ENCODE measurements around the gene HELB. TPM values are rescaled to one million over a fixed set of nuclear protein-coding genes. Genes with fewer than 3 reads are reported as not detected.

Gene HELB
- 2.9 and 3.6 TPM in 2 replicates for total RNA-seq (2012; rRNA removed)
- 0.49 and 0.72 TPM in 2 replicates for polyA plus RNA-seq (2012; rRNA removed)
- polyA plus RNA-seq (2012; cell fraction: cytosol; rRNA removed): 0.16 and 0.22 TPM in 2 replicates
- polyA plus RNA-seq (2012; cell fraction: nucleus; rRNA removed; ENCODE audit: low replicate concordance): 0.39 and 2.5 TPM in 2 replicates
- Bru-seq, nascent RNA: percentile 59 among the genes with signal in this experiment
- percentile 60 among the genes with signal in this experiment for BruChase-seq, experiment 1, labeled RNA remaining after a 6-hour chase
- BruChase-seq, experiment 2, labeled RNA remaining after a 2-hour chase: percentile 60 among the genes with signal in this experiment
- long read RNA-seq, full-length matches to known transcripts: 2 of 4 reads
- long read RNA-seq, partial matches to known transcripts: 1 of 4 reads
- long read RNA-seq, other reads (novel, unspliced or antisense): 1 of 4 reads

- ChIA-PET POLR2A (ENCODE audit: unreplicated experiment) (interaction anchor here (0.6 kb wide), 2 partner anchors 10 to 13 kb away, joined by 3 read pairs; no protein-coding TSS in a partner anchor), CTCF (interaction anchor here (0.6 to 1.6 kb wide), 2 partner anchors 32 to 197 kb away, joined by 4 to 5 read pairs; no protein-coding TSS in a partner anchor)
- Histone ChIP-seq H3K4ac (ENCODE audit: low read depth, low read length) (peak within 1 kb of the TSS; percentile 91), H3K27ac (ENCODE audit: insufficient read depth, low read length) (peak within 1 kb of the TSS; percentile 72), H3K4me2 (ENCODE audit: low read depth, low read length) (peak within 1 kb of the TSS; percentile 82), H3K79me1 (ENCODE audit: low read depth in 1 of 2, low read length in 2 of 2) (peaks cover 0 to 8% of the 10 kb centered on the region in 2 experiments; a peak in 2 of 4 replicates), H3K4me3 (ENCODE audit: insufficient read depth, low read depth, low read length) (peak within 1 kb of the TSS; percentile 92), H2AK9ac (replicated peaks; ENCODE audit: low read depth, low read length, poor library complexity) (peak within 1 kb of the TSS; percentile 96), H3K23ac (ENCODE audit: low read depth, low read length) (peak within 1 kb of the TSS; percentile 84), H2AFZ (replicated peaks; ENCODE audit: low read length, poor library complexity) (peak within 1 kb of the TSS; percentile 100), H3K9me3 (ENCODE audit: control insufficient read depth, insufficient read depth, low read length) (no peaks in the 10 kb centered on the region), H3K18ac (ENCODE audit: low read depth, low read length) (peak within 1 kb of the TSS; percentile 92), H3K4me1 (ENCODE audit: control insufficient read depth, insufficient read depth, low read length) (no peaks in the 10 kb centered on the region), H3K14ac (replicated peaks; ENCODE audit: low read depth, low read length) (peak within 1 kb of the TSS; percentile 99), H2BK5ac (ENCODE audit: low read depth, low read length, poor library complexity, severe bottlenecking) (peak within 1 kb of the TSS; percentile 76), H2AK5ac (ENCODE audit: low read depth, low read length) (no peak within 1 kb of the TSS), H2BK15ac (ENCODE audit: low read depth, low read length) (peak within 1 kb of the TSS; percentile 48; the same call in 1 of the 3 replicates), H3K9me1 (ENCODE audit: insufficient read depth, low read length) (no peaks in the 10 kb centered on the region), H2BK20ac (ENCODE audit: low read depth, low read length) (peak within 1 kb of the TSS; percentile 75; the same call in 1 of the 2 replicates), H4K5ac (ENCODE audit: low read depth, low read length) (peak within 1 kb of the TSS; percentile 97), H4K20me1 (ENCODE audit: insufficient read depth, low read length) (no peaks in the 10 kb centered on the region), H4K8ac (ENCODE audit: low read depth in 2 of 2, low read length in 2 of 2) (peak within 1 kb of the TSS; percentile 48 to 96), H2BK120ac (ENCODE audit: low read depth, low read length) (peak within 1 kb of the TSS; percentile 92), H3K36me3 (ENCODE audit: control insufficient read depth, insufficient read depth, low read length) (no peaks in the 10 kb centered on the region), H3K56ac (ENCODE audit: extremely low read depth, insufficient read depth, low read length) (peak within 1 kb of the TSS; percentile 18; the same call in 1 of the 2 replicates), H3K27me3 (ENCODE audit: control insufficient read depth, insufficient read depth, low read length) (peaks cover 3% of the 10 kb centered on the region), H4K91ac (ENCODE audit: insufficient read depth, low read depth, low read length) (peak within 1 kb of the TSS; percentile 93), H3K9ac (ENCODE audit: low read depth, low read length) (peak within 1 kb of the TSS; percentile 90)
- WGBS, 2 experiments (ENCODE audit: extremely low coverage in 2 of 2, insufficient read length in 1 of 2): 0% methylated on average over 16 of the region's 45 CpGs; no CpG with 5 or more reads in 1 of the 2 experiments
- ATAC-seq (ENCODE audit: low read depth) (peak; percentile 98), DNase-seq (peak; percentile 95)
- dilution Hi-C loops (cut with HindIII; ENCODE audit: low sequenced_read_pairs, unreplicated experiment) (no loop called here), intact Hi-C loops (cut with micrococcal nuclease) (no loop called here), in situ Hi-C loops (cut with MboI; ENCODE audit: low sequenced_read_pairs) (no loop called here)
- no TSS peak for BruUV-seq (replicated peaks)
- TF ChIP-seq CHD1 (IDR thresholded peaks at IDR 0.05; ENCODE audit: low read depth, low read length) (no peak), NFE2L2 (IDR thresholded peaks at IDR 0.05; ENCODE audit: low read depth, low read length) (no peak), FOS (IDR thresholded peaks at IDR 0.05; ENCODE audit: low read depth, low read length) (no peak), SMC3 (IDR thresholded peaks at IDR 0.05; ENCODE audit: low read depth, low read length) (no peak), USF2 (IDR thresholded peaks at IDR 0.05; ENCODE audit: low read depth, low read length) (peak; percentile 22; the same call in 1 of the 2 replicates), CTCF (conservative IDR thresholded peaks at IDR 0.05; ENCODE audit: low read depth, low read length) (no peak), MXI1 (IDR thresholded peaks at IDR 0.05; ENCODE audit: borderline replicate concordance, low read depth, low read length) (peak; percentile 67; the same call in 1 of the 2 replicates), RCOR1 (IDR thresholded peaks at IDR 0.05; ENCODE audit: insufficient replicate concordance, low read length) (no peak), MAFK (IDR thresholded peaks at IDR 0.05; ENCODE audit: low read depth, low read length) (no peak), RAD21 (IDR thresholded peaks at IDR 0.05; ENCODE audit: low read length) (no peak), BHLHE40 (IDR thresholded peaks at IDR 0.05; ENCODE audit: low read depth, low read length) (no peak), MAZ (IDR thresholded peaks at IDR 0.05; ENCODE audit: borderline replicate concordance, low read depth, low read length) (peak; percentile 75; the same call in 1 of the 2 replicates)
Measured at GRCh38 chr12:66301944-66302826, at the start of gene HELB. TSS of gene HELB (plus strand) at chr12:66302493. CDS start at chr12:66302604, 111 bp downstream.
